ENCODE data around the gene LSM12. TPM values are rescaled to one million over a fixed set of nuclear protein-coding genes. Genes with fewer than 3 reads are reported as not detected.

LSM12 gene
- 10 to 100 TPM; 24.5 to 49.8 (median 37.1) TPM for total RNA-seq

- peak; percentile 83 to 94 for DNase-seq
- intact Hi-C loops (cut with DNase I; ENCODE audit: low total_unique reads) = no loop called here
- H3K4me1 ChIP-seq = peaks cover 0 to 1% of the 10 kb centered on the region in 2 donors
These were observed at the start of gene LSM12 for GRCh38 chr17:44066204-44066930. Gene LSM12 (minus strand): TSS chr17:44066671. CDS start chr17:44066587, 84 bp downstream.

GRCh38 chr17:44115585-44116415, 49.3 kb upstream of the LSM12 start:
- H3K4me3 ChIP-seq = no peak overlapping the region
- intact Hi-C loops (cut with DNase I; ENCODE audit: low total_unique reads) = no loop called here
- TF ChIP-seq POLR2A (IDR thresholded peaks at IDR 0.05) (no peak), CTCF (IDR thresholded peaks at IDR 0.05) (peak; percentile 65 to 68 (median 66))
- H3K27ac ChIP-seq = peak overlapping the region; percentile 14 to 22
- H3K36me3 ChIP-seq = no peaks in the 10 kb centered on the region
- peak in 1 of 2 donors; percentile 63 for DNase-seq
- peaks cover 8 to 34% of the 10 kb centered on the region in 2 donors for H3K4me1 ChIP-seq
- H3K9me3 ChIP-seq = no peaks in the 10 kb centered on the region
- no peaks in the 10 kb centered on the region for H3K27me3 ChIP-seq

More at GRCh38 chr17:44066204-44066930, at the start of gene LSM12:
- Histone ChIP-seq H3K36me3 (no peaks in the 10 kb centered on the region), H3K9me3 (no peaks in the 10 kb centered on the region), H3K27me3 (no peaks in the 10 kb centered on the region), H3K27ac (peak within 1 kb of the TSS; percentile 93 to 95), H3K4me3 (peak within 1 kb of the TSS; percentile 60 to 80)
- peak; percentile 62 to 79 for TF ChIP-seq POLR2A (IDR thresholded peaks at IDR 0.05)
- peak in 1 of 4 experiments; percentile 26 for TF ChIP-seq CTCF (IDR thresholded peaks at IDR 0.05)

- Histone ChIP-seq H3K27me3 (no peaks in the 10 kb centered on the region), H3K4me3 (no peak overlapping the region), H3K27ac (peak overlapping the region; percentile 36 to 94), H3K4me1 (peaks cover 18 to 50% of the 10 kb centered on the region in 2 donors), H3K36me3 (no peaks in the 10 kb centered on the region), H3K9me3 (no peaks in the 10 kb centered on the region)
- DNase-seq = no peak
- no peak for TF ChIP-seq POLR2A (IDR thresholded peaks at IDR 0.05)
- no peak for TF ChIP-seq CTCF (IDR thresholded peaks at IDR 0.05)
- intact Hi-C loops (cut with DNase I; ENCODE audit: low total_unique reads) = no loop called here
These were observed 47.7 kb upstream of the LSM12 start for GRCh38 chr17:44113868-44114840.

GRCh38 chr17:44113382-44113781, 46.9 kb upstream of the LSM12 start:
- no peaks in the 10 kb centered on the region for H3K27me3 ChIP-seq
- H3K36me3 ChIP-seq = no peaks in the 10 kb centered on the region

More at GRCh38 chr17:44113382-44113781, 46.9 kb upstream of the LSM12 start:
- Histone ChIP-seq H3K4me3 (no peak overlapping the region), H3K9me3 (no peaks in the 10 kb centered on the region), H3K27ac (peak overlapping the region; percentile 87 to 94), H3K4me1 (peaks cover 20 to 46% of the 10 kb centered on the region in 2 donors)
- DNase-seq = no peak
- intact Hi-C loops (cut with DNase I; ENCODE audit: low total_unique reads) = no loop called here
- TF ChIP-seq POLR2A (IDR thresholded peaks at IDR 0.05) = no peak
- no peak for TF ChIP-seq CTCF (IDR thresholded peaks at IDR 0.05)

Measured in uterus (tissue), 4 donors.